Transverse colon (tissue), 4 donors: ENCODE measurements around the gene SDK1.

Experiments used
- CTCF ChIP-seq, 5 experiments: fragments of 200-600 bp in 3 of 5; fragments of 450-650 bp in 2 of 5; sonication (generic) in 3 of 5; IDR thresholded peaks; 1 replicate in 2 of 5; 2 replicates in 3 of 5; pipeline ENCODE4 v1.5.1; 2016 to 2017; ENCODE audit warnings: antibody characterized with exemption in 5 of 5, inconsistent platforms in 3 of 5, mild to moderate bottlenecking in 2 of 5, moderate library complexity in 1 of 5
- EP300 ChIP-seq: sonication (generic); formaldehyde crosslinking; IDR thresholded peaks from one replicate; pipeline ENCODE4 v1.6.1; 2017; ENCODE audit warnings: antibody characterized with exemption, low read depth
- POLR2A ChIP-seq: fragments of 450-650 bp; IDR thresholded peaks from one replicate; pipeline ENCODE4 v1.6.1; 2016; ENCODE audit warnings: antibody characterized with exemption, mild to moderate bottlenecking, moderate library complexity
- POLR2AphosphoS5 ChIP-seq, 3 donors: sonication (generic); formaldehyde crosslinking; IDR thresholded peaks; one replicate each; pipeline ENCODE4 v1.6.1; 2016; ENCODE audit warnings: antibody characterized with exemption in 3 of 3

- TF ChIP-seq POLR2AphosphoS5 (IDR thresholded peaks at IDR 0.05) (no peak), CTCF (IDR thresholded peaks at IDR 0.05) (no peak), POLR2A (no peak), EP300 (no peak)
Observed at GRCh38 chr7:3748389-3748788, 447.3 kb downstream of the SDK1 start.
